ENCODE data around the gene RYR3. TPM values are rescaled to one million over a fixed set of nuclear protein-coding genes. Genes with fewer than 3 reads are reported as not detected.
A peak's percentile ranks its signal among the peaks of the same experiment; 100 is the strongest.

RYR3 gene
- total RNA-seq, 2 experiments from 2014 or later = not detected

DNA sequence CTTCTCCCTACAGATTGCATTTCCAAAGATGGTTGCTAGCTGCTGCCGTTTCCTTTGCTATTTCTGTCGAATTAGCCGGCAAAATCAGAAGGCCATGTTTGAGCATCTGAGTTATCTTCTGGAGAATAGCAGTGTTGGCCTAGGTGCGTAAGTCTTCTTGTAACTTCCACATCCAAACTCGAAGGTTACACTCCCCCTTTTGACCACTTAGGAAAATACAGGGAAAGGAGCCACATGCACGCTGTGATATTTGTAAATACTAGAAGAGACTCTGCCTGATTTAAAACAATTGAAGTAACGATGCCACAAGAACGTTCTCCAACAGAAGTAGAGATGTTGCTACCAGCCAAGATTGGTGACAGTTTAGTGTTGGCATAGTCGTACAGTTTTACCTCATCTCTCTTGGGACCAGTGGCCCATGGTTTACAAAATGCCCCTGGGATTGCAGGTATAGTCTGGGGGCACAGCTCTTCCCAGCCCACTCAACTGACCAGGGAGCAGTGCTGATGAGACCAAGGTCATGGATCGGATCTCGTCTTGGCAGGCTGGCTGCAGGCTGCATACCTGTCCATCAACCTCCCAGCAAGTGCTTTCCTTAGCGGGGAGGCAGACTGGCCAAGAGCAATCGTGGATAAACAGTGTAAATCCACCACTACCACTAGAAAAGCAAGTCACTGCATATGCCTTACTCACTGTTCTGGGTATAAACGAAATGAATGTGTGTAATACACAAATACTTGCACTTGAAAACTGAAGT, 389.1 kb downstream of the RYR3 start:
- POLR2A ChIA-PET = no interaction called here
- Mint-ChIP-seq H3K27ac (no peak overlapping the region), H3K9me3 (ENCODE audit: low read depth) (no peaks in the 10 kb centered on the region), H3K36me3 (ENCODE audit: low read depth) (no peaks in the 10 kb centered on the region), H3K4me3 (no peak overlapping the region), H3K27me3 (peaks cover 6% of the 10 kb centered on the region), H3K4me1 (no peaks in the 10 kb centered on the region)
- CTCF ChIA-PET = interaction anchor here (0.6 to 2.6 kb wide), 21 partner anchors 8 to 617 kb away, joined by 3 to 43 read pairs (median 4); no protein-coding TSS in a partner anchor
- DNase-seq = no peak
- intact Hi-C loops (cut with DNase I, micrococcal nuclease) = loop anchor here (1.0 to 5.0 kb wide), 4 partner anchors 393 to 614 kb away; no protein-coding TSS in a partner anchor
- ATAC-seq = no peak

DNA sequence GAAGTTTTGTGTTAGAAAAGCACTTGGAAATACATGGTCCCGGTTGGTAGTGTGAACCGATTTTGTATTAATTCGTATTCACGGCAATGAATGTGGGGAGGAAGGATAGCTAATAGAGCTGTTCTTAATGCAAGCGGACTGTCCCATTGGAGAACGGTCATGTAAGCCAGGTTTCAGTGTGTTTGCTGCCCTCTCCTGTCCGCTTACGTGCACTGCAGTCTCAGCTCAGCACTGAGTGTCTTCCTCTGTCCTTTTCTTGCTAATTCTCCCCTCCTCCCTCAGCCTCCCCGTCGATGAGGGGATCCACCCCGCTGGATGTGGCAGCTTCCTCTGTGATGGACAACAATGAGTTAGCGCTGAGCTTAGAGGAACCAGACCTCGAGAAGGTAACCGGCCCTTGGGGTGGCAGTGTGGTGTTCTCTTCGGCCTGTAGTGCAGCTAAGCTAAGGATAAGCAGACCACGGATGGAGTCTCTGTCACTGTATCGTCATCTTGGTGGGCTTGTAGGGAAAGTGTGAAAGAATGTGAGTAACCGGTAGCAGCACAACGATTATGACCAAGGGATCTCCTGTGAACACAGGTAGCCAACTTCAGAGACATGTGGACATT, 390.0 kb downstream of the RYR3 start:
- ChIA-PET CTCF (interaction anchor here (0.6 to 2.6 kb wide), 27 partner anchors 9 to 754 kb away, joined by 3 to 43 read pairs (median 3); no protein-coding TSS in a partner anchor), POLR2A (no interaction called here)
- no peaks in the 10 kb centered on the region for H3K4me1 Mint-ChIP-seq

DNA sequence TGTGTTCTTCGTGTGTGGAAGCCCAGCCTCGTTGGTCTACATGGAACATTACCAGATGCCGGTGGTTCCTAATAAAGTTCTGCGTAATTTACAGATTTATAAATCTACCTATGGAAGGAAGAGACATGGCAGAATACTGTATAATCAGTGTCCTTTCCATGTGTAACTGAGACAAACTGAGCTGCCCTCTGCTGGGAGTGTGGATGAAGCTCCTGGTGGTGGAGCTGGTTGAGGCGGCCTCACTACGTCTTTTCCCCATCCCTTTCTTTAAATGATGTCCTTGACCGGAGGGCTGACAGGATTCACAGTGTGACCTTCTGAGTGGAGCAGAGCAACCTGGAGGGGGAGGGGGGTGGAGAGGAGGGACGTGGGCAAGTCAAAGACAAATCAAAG, 390.5 kb downstream of the RYR3 start:
- Mint-ChIP-seq H3K4me1 (no peaks in the 10 kb centered on the region), H3K4me3 (no peak overlapping the region), H3K27ac (no peak overlapping the region), H3K36me3 (ENCODE audit: low read depth) (no peaks in the 10 kb centered on the region), H3K27me3 (peaks cover 6% of the 10 kb centered on the region), H3K9me3 (ENCODE audit: low read depth) (no peaks in the 10 kb centered on the region)
- DNase-seq (no peak), ATAC-seq (no peak)
- ChIA-PET CTCF (interaction anchor here (0.5 to 2.6 kb wide), 21 partner anchors 9 to 754 kb away, joined by 3 to 43 read pairs (median 4); no protein-coding TSS in a partner anchor), POLR2A (no interaction called here)
- intact Hi-C loops (cut with DNase I, micrococcal nuclease) = loop anchor here in 1 of 2 experiments (2.0 to 5.0 kb wide), 2 partner anchors 394 to 466 kb away; no protein-coding TSS in a partner anchor

More for the DNA sequence above, 390.0 kb downstream of the RYR3 start:
- intact Hi-C loops (cut with DNase I, micrococcal nuclease) = loop anchor here (1.0 to 5.0 kb wide), 4 partner anchors 393 to 614 kb away; no protein-coding TSS in a partner anchor
- H3K36me3 Mint-ChIP-seq (ENCODE audit: low read depth) = no peaks in the 10 kb centered on the region
- no peaks in the 10 kb centered on the region for H3K9me3 Mint-ChIP-seq (ENCODE audit: low read depth)
- ATAC-seq (peak; percentile 77), DNase-seq (peak; percentile 77)
- peaks cover 6% of the 10 kb centered on the region for H3K27me3 Mint-ChIP-seq
- no peak overlapping the region for H3K4me3 Mint-ChIP-seq
- H3K27ac Mint-ChIP-seq = no peak overlapping the region

DNA sequence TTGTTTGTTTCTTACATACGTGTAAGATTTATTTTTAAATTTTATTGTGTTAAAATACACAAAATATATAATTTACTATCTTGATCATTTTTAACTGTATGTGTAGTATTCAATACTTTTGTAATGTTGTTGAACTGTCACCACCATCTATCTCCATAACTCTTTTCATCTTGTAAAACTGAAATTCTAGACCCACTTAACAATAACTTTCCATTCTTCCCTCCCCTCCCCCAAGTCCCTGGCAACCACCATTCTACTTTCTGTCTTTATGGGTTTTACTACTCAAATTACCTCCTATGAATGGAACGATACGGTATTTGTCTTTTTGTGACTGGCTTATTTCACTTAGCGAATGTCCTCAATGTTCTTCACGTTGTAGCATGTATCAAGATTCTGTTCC, 395.4 kb downstream of the RYR3 start:
- ATAC-seq (no peak), DNase-seq (no peak)
- Mint-ChIP-seq H3K4me1 (no peaks in the 10 kb centered on the region), H3K27me3 (no peaks in the 10 kb centered on the region), H3K27ac (no peak overlapping the region), H3K9me3 (ENCODE audit: low read depth) (peaks cover 1% of the 10 kb centered on the region), H3K36me3 (ENCODE audit: low read depth) (no peaks in the 10 kb centered on the region), H3K4me3 (no peak overlapping the region)
- ChIA-PET POLR2A (no interaction called here), CTCF (interaction anchor here (0.6 kb wide), 2 partner anchors 151 to 618 kb away, joined by 3 read pairs; no protein-coding TSS in a partner anchor)
- intact Hi-C loops (cut with DNase I, micrococcal nuclease) = no loop called here

DNA sequence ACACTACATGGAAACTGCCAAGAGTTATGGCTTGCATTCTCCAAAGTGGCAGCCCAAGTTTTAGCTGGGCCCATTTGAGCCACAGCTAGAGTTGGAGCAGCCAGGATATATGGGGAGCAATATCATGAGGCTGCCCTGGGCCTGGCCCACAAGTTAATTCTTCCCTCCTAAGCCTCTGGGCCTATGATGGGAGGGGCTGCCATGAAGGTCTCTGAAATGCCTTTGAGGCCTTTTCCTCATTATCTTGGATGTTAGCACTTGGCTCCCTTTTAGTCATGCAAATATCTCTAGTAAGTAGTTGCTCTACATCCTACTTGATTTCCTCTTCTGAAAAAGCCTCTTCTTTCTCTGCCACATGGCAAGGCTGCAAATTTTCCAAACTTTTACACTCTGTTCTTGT, 400.0 kb downstream of the RYR3 start:
- CTCF ChIA-PET = no interaction called here
- no peak for ATAC-seq

DNA sequence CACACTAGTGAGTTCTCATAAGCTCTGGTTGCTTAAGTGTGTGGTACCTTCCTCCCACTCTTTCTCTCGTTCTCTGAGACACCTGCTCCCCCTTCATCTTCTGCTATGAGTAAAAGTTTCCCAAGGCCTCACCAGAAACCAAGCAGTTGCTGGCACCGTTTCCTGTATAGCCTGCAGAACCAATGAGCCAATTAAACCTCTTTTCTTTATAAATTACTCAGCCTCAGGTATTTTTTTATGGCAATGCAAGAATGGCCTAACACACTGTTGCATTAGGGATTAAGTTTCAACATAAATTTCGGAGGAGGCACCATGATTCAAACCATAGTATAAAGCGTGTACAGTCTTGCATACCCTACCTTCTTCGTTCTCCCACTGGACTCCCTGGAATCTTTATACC, 405.3 kb downstream of the RYR3 start:
- POLR2A ChIA-PET = no interaction called here

More for the DNA sequence above, 400.0 kb downstream of the RYR3 start:
- intact Hi-C loops (cut with DNase I, micrococcal nuclease) = no loop called here
- no peak for DNase-seq
- POLR2A ChIA-PET = no interaction called here
- H3K27me3 Mint-ChIP-seq = peaks cover 4% of the 10 kb centered on the region
- peaks cover 10% of the 10 kb centered on the region for H3K9me3 Mint-ChIP-seq (ENCODE audit: low read depth)
- H3K27ac Mint-ChIP-seq = no peak overlapping the region
- peaks cover 9% of the 10 kb centered on the region for H3K4me1 Mint-ChIP-seq
- H3K4me3 Mint-ChIP-seq = no peak overlapping the region
- no peaks in the 10 kb centered on the region for H3K36me3 Mint-ChIP-seq (ENCODE audit: low read depth)

DNA sequence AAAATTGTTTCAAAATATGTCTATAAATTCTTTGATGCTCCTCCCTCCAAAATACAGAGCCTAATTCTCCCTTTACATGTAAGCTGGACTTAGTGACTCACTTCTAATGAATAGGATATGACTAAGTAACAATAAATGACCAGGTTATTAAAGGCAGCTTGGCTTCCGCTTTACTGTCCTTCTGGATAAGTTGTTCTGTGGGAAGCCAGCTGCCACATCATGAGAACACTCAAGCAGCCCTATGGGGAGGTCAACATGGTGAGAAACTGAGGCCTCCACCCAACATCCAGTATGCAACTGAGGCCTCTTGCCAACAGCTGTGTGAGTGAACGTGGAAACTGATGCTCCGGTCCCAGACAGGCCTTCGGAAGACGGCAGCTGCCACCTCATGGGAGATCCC, 410.2 kb downstream of the RYR3 start:
- ChIA-PET POLR2A (no interaction called here), CTCF (interaction anchor here (0.7 to 2.1 kb wide), 6 partner anchors 9 to 267 kb away, joined by 3 to 17 read pairs (median 4); no protein-coding TSS in a partner anchor)
- Mint-ChIP-seq H3K27me3 (peaks cover 5% of the 10 kb centered on the region), H3K36me3 (ENCODE audit: low read depth) (no peaks in the 10 kb centered on the region), H3K27ac (no peak overlapping the region), H3K4me3 (no peak overlapping the region), H3K9me3 (ENCODE audit: low read depth) (peaks cover 3% of the 10 kb centered on the region), H3K4me1 (peaks cover 5% of the 10 kb centered on the region)
- DNase-seq (no peak), ATAC-seq (no peak)
- intact Hi-C loops (cut with DNase I, micrococcal nuclease) = no loop called here

More for the DNA sequence above, 405.3 kb downstream of the RYR3 start:
- peak; percentile 87 for ATAC-seq
- Mint-ChIP-seq H3K27ac (no peak overlapping the region), H3K4me3 (no peak overlapping the region), H3K4me1 (peaks cover 16% of the 10 kb centered on the region), H3K36me3 (ENCODE audit: low read depth) (no peaks in the 10 kb centered on the region), H3K27me3 (peaks cover 10% of the 10 kb centered on the region), H3K9me3 (ENCODE audit: low read depth) (peaks cover 11% of the 10 kb centered on the region)
- CTCF ChIA-PET = interaction anchor here (0.6 to 2.4 kb wide), 4 partner anchors 13 to 1679 kb away, joined by 3 to 7 read pairs (median 4); no protein-coding TSS in a partner anchor
- DNase-seq = peak; percentile 61
- intact Hi-C loops (cut with DNase I, micrococcal nuclease) = no loop called here

DNA sequence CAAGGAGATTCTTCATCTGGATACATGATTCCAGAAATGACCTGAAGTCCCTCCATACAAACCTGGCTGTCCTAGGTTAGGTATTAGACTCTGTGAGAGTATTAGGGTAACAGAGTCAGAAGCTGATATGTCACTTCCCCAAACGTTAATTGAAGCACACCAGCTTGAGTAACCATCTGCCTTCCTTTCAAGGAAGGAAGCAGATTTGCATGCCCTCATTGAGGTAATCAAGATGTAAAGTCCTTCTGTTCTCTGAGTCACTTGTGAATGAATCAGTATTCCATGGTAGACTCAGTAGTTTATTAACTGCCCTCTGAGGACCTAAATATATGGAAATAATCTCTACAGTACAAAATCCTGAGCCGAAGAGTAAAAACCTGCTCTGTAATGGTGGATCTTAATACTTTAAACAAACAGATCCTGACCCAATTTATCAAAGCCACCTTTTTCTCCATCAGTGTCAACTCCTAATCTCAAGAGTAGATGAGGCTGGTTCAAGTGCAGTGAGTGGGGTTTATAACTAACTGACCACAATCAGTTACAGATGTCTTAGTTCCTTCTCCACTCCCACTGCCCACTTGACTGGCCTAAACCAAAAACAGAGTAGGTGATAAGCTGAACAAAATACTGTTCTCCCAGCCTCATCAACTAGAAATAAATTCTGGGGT, 411.4 kb downstream of the RYR3 start:
- Mint-ChIP-seq H3K4me1 (no peaks in the 10 kb centered on the region), H3K27me3 (peaks cover 5% of the 10 kb centered on the region), H3K9me3 (ENCODE audit: low read depth) (no peaks in the 10 kb centered on the region), H3K27ac (no peak overlapping the region), H3K36me3 (ENCODE audit: low read depth) (no peaks in the 10 kb centered on the region), H3K4me3 (no peak overlapping the region)
- no peak for DNase-seq
- ChIA-PET POLR2A (no interaction called here), CTCF (interaction anchor here (1.5 to 1.8 kb wide), 3 partner anchors 16 to 21 kb away, joined by 3 to 8 read pairs (median 6); no protein-coding TSS in a partner anchor)
- peak; percentile 39 for ATAC-seq
- intact Hi-C loops (cut with DNase I, micrococcal nuclease) = no loop called here

DNA sequence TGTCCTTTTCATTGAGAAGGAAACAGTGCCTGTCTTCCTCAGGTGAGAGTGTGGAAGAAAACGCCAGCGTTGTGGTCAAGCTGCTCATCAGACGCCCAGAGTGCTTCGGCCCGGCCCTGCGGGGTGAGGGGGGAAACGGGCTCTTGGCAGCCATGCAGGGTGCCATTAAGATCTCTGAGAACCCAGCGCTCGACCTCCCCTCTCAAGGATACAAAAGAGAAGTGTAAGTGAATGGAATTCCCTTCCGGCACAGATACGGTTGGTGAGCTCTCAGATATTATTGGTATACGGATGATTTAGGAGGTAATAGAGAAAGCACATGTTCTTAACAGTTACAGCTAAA, 411.9 kb downstream of the RYR3 start:
- DNase-seq = no peak
- Mint-ChIP-seq H3K27ac (no peak overlapping the region), H3K36me3 (ENCODE audit: low read depth) (no peaks in the 10 kb centered on the region), H3K9me3 (ENCODE audit: low read depth) (no peaks in the 10 kb centered on the region), H3K4me3 (no peak overlapping the region), H3K27me3 (peaks cover 5% of the 10 kb centered on the region), H3K4me1 (no peaks in the 10 kb centered on the region)
- POLR2A ChIA-PET = no interaction called here
- CTCF ChIA-PET = interaction anchor here (0.7 to 2.1 kb wide), 4 partner anchors 15 to 721 kb away, joined by 3 to 8 read pairs (median 6); no protein-coding TSS in a partner anchor
- ATAC-seq = no peak
- intact Hi-C loops (cut with DNase I, micrococcal nuclease) = no loop called here

DNA sequence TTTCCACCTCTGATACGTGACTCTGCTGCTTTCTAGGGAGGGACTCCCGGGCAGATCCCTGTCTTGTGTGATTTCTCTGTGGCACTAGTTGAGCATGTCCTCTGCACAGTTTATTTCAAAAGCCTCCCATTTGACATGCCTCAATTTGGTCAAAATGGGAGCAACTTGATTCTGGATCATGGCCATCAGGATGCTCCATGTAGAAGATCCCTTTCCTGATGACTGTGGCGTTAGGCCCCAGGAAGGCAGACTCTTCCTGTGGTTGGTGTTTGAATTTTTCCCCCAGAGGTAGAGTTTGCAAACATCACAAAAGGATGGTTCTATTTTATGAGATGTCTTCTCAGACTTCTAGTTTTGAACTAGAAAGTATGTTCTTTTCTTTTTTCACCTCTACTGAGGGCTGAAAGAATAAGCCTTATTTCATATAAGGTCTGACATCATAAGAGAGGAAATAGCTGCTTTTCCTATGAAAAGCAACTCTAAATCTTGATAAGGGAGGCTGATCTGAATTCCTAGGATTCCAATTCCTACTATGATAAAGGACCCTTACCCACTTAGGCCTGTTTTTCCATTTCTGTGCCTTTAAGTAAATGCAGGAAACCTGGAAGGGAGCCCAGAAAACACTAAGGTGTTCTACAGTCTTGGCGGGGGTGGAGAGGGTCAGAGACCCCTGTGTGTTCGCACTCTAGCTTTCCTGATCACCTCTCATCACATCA, 413.7 kb downstream of the RYR3 start:
- Mint-ChIP-seq H3K36me3 (ENCODE audit: low read depth) (no peaks in the 10 kb centered on the region), H3K4me3 (no peak overlapping the region), H3K9me3 (ENCODE audit: low read depth) (no peaks in the 10 kb centered on the region), H3K27me3 (peaks cover 3% of the 10 kb centered on the region), H3K27ac (no peak overlapping the region), H3K4me1 (no peaks in the 10 kb centered on the region)
- CTCF ChIA-PET = interaction anchor here (0.7 to 2.1 kb wide), 4 partner anchors 10 to 248 kb away, joined by 3 to 6 read pairs (median 4); no protein-coding TSS in a partner anchor
- POLR2A ChIA-PET = no interaction called here
- intact Hi-C loops (cut with DNase I, micrococcal nuclease) = no loop called here
- DNase-seq = no peak
- no peak for ATAC-seq

DNA sequence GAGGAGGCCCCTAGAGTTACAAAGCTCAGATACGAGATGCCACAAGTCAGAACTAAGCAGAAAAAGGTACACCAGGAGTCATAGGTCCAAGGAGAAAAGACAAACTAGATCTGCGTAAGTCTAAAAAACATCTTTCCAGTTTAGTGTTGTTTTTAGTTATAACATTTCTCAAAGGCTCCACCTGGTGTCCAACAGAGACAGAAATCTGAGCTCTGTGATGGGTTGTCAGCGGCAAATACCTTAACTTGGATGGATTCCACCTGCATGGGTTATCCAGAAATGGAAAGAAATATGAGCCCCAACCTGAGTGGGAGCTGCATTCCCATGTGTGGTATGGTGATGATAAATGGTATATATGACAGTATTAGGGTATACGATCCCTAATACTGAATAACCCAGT, 418.9 kb downstream of the RYR3 start:
- no peaks in the 10 kb centered on the region for H3K9me3 Mint-ChIP-seq (ENCODE audit: low read depth)
- no peak for ATAC-seq
- intact Hi-C loops (cut with DNase I, micrococcal nuclease) = loop anchor here in 1 of 2 experiments (2.0 to 10.0 kb wide), 2 partner anchors 265 to 437 kb away; no protein-coding TSS in a partner anchor
- H3K27ac Mint-ChIP-seq = no peak overlapping the region
- no peaks in the 10 kb centered on the region for H3K27me3 Mint-ChIP-seq
- no peaks in the 10 kb centered on the region for H3K4me1 Mint-ChIP-seq
- no peak overlapping the region for H3K4me3 Mint-ChIP-seq
- no peak for DNase-seq
- ChIA-PET POLR2A (no interaction called here), CTCF (interaction anchor here (0.7 to 1.7 kb wide), 5 partner anchors 9 to 535 kb away, joined by 3 to 11 read pairs (median 3); partner anchors contain the start of gene FMN1)
- H3K36me3 Mint-ChIP-seq (ENCODE audit: low read depth) = no peaks in the 10 kb centered on the region

All from activated CD4-positive, alpha-beta T cell treated with anti-CD3 and anti-CD28 coated beads for 36 hours (primary cell).